Measurements from ENCODE around the gene CAMTA1.

The CAMTA1 gene

DNA sequence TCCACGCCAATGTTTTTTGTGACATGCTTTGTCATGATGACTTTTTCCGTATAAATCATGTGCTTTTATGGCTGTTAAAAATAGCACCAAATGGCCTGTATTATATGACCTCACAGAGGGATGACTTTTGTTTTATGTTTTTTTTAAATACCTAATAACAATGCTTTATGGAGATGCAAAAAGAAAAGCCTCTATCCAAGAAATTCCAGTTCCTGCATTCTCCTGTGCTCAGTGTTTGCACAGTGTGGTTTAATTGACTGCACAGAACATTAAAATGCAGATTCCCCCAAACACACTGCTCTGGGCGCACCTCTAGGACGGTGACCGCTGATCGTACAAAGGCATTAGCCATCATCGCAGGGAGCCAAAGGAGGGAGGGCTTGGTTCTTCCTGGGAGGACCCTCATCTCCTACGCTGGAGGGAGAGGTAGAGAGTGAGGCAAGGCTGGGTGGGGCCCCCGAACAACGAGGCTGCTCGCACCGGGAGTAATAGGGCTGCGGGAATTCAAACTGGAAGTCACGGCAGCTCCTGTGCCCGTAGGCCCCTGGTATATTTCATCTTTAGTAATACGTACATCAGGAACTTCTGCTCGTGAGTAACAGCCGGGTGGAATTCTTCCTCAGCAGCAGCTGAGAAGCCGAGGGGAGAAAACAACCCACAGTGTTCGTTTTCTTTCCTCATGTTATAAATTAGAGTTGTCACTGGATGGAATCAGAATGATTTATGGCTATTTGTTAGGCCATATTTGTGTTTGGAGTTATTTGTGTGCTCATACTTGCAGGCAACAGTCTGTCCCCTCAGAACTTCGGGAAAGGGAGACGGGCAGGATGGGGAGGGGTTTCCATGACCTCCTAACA lies 465.6 kb downstream of the CAMTA1 start:
- no peak for DNase-seq

DNA sequence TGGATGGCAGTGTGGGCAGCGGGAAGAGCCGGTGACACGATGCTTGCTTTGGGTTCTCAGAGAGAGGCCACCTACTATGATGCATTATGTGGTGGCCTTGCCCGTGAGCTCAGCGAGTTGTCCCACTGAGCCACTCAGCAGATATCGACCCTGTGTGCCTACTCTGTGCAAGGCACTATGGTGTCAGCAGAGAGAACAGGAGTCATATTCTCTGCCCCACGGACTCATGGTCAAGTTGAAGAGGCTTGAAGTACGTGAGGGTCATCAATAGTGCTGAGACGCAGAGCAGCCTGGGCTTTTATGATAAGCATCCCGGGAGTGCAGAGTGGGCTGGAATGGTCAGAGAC lies 466.2 kb downstream of the CAMTA1 start:
- DNase-seq, result no peak

DNA sequence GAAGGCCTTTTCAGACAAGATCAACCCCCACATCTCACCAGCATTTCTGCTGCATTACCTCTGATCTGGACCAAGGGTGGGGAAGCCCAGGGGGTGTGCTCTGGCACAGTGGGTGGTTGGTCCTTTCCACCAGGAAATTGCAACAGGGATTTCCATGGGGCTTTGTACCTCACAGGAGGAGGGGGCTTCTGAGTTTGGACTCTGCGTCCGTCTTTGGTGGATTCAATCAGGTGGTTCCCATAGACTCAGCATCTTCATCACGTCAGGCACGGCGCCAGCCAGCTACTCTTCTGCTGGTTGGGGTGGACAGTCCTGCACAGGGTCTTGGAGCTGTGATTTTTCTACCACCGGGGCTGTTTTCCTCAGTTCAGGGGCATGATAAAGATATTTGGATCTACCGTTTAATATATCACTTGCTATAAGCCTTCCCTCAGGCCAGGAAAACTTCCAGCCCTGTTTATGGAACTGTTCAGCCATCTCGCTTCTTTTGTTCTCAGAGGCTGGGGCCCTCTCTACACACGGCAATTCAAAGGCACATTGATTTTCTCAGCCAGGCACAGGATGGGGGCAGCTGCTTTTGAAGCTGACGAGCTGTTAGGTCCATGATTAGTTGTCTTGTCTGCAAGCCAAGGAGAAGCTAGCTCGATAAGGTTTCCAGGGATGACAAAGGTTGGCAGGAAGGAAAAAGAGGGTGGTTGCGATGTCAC lies 467.3 kb downstream of the CAMTA1 start:
- DNase-seq, result peak; percentile 56

DNA sequence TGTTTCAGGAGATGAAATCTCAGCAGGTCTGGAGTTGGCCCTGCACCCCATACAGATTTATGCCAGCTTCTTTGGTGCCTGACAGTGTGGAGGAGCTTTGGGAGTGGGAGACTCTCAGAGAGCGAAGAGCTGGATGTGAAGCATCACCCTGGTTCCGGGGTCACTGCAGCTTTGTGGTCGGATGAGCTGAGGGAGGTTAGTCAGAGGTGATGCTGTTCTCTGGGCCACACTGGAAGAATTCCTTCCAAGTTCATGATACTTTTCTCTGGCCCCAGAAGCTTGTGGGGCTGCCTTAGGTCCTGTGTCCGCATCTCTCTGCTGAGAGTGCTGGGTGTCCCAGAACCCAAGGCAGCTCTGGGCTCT lies 467.8 kb downstream of the CAMTA1 start:
- no peak for DNase-seq

DNA sequence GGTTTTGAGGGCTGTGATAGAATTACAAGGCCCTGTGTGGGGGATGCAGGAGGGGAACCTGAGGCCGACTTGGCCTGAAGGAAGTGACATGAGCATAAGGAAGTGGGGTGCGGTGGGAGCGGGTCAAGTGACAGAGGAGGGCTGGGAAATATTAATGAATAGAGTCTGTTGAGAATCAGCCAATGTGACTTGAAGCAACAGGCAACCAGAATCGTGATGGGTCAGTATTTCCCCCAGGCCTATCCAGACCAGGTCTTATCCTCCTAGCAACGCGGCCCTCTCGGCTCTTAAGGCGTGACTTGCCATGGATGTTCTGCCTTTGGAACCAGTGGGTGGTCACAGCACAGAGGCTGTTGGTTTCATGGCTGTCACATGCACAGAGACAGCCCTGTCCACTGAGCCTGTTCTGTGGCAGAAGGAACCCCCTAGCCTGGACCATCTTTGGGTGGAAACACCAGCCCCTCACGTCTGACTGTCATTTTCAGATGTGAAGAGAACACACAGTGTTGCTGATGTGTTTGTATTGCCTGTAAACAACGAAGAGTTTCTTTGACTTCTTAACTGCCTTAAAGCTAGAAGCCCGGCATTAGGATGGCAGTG lies 468.8 kb downstream of the CAMTA1 start:
- no peak for DNase-seq

DNA sequence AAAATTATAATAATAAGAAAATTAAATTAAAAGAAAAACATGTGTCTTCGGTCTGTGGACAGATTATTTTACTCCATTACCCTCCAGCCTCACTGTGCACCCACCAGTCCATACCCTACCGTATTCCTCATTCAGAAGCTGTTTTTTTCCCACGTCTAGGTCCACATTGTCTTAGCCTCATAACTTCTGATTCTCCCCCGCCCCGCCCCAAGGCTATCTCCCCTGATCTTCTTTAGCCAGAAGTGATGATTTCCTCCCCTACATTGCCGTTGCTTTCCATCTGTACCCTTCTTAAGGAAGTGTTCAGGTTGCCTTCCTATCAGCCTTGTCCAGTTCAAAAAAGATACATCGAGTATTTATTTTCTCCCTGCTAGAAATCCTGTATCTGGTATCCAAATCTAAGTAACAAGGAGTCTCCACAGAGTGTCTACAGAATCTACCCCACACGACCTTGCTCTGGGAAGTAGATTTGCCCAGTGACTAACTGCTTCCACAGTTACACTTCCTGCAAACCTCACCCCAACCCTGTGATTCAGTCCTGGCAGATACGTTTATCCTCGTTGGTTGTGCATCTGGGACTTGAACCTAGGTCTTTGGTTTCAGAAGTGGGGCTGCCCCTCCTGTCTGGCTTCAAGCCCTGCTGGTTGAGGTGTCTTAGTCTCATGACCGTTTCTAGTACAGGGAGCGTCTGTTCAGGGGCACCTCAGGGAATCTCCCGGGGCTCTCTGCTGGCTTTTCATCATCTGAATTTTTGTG lies 470.2 kb downstream of the CAMTA1 start:
- no peak for DNase-seq

DNA sequence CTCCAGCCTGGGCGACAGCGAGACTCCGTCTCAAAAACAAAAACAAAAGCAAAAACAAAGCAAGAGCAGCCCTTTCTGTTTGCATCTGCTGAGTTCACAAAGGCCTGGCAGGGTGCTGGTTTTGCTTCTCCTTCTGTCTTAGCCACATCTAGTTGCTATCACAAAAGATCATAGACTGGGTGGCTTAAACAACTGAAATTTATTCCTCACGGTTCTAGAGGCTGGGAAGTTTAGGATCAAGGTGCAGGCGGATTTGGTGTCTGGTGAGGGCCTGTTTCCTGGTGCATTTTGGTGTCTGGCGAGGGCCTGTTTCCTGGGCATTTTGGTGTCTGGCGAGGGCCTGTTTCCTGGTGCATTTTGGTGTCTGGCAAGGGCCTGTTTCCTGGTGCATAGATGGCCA lies 471.3 kb downstream of the CAMTA1 start:
- no peak for DNase-seq

DNA sequence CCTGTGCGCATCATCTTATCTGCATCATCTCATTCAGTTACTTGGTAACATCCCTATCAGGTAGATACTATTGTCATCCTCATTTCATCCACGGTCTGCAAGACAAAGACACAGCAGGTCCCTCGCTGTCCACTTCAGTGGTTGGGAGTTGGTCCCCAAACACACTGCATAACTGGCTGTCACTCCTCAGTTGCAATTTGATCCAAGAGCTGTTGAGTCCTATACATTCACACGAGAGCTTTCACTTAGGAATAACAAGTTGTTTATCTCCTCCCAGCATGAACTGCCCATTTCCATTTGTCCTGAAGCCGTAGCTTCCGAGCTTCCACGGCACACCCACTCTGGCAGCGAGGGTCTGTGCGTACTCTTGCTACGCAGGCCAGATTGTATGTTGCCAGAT lies 472.0 kb downstream of the CAMTA1 start:
- no peak for DNase-seq

DNA sequence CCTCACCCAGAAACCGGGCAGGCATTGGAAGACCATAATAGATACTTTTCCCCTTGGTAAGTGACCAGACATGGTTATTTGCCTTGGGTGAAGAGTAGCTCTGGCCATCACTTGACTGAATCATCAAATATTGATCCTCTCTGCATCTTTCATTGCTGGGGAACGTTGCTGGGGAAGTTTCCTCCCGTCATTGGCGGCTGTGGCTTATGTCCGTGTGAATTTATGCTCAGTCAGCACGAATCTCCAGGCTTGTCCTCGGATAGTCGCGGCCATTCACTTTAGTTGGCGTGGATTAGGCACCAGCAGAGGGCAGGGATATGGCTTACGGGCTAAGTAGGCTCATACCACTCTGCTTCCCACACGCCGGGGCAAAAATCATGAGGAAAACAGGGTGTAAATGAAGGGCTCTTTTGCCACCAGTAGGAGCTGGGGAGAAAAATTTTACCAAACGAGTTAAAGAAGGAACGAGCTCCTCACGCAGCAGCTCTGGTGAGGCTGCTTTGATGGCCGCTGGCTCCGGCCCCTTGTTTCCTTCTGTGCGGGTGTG lies 473.4 kb downstream of the CAMTA1 start:
- DNase-seq, result no peak

DNA sequence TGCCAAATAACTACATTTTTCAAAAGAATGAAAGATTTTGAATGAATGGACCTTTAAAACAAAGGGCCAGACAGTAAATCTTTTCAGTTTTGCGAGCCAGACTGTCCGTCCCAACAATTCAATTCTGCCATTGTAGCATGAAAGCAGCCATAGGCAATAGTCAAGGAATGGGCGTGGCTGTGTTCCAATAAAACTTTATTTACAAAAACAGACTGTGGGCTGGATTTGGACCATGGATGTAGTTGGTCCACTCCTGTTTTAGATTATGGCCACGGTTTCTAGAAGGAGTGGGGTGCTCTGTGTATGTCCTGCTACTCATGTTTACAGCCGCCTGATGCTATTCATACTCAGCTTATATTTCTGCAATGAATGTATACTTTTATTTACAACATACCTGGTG lies 474.7 kb downstream of the CAMTA1 start:
- DNase-seq, result no peak

DNA sequence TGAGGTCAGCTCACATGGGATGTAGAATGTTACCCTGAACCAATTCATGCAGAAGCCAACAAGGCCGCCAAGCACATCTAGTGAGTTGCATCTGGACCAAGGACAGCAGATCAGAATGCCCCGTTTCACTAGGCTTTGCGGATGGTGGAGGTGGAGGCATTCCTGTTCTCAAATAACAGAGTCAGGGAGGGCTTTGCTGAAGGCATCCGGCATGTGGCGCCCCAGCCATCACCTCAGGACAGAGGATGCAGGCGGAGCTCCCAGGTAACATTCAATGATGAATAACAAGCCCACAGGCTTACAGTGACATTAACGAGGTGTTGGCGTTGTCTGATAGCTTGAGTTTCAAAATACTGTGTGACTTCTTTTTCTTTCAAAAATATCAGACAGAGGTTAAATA lies 476.2 kb downstream of the CAMTA1 start:
- no peak for DNase-seq

DNA sequence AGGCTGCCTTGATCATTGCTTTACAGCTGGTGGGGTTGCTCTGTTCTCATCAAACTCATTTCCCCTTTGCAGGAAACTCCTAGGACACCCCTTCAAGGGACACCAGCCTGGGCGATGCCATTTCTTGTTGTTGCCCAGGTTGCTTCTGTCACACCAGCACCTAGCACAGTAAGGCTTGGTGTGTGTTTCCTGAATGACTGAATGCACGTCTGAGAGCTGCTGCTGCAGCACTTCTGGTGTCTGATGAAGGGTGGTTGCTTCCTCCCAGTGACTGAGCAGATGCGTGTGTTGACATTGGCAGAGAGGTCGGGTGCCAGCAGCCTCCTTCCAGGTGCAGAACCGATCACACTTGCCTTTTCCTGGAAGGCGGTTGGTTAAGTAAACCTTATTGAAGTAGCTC lies 477.4 kb downstream of the CAMTA1 start:
- DNase-seq, result no peak

DNA sequence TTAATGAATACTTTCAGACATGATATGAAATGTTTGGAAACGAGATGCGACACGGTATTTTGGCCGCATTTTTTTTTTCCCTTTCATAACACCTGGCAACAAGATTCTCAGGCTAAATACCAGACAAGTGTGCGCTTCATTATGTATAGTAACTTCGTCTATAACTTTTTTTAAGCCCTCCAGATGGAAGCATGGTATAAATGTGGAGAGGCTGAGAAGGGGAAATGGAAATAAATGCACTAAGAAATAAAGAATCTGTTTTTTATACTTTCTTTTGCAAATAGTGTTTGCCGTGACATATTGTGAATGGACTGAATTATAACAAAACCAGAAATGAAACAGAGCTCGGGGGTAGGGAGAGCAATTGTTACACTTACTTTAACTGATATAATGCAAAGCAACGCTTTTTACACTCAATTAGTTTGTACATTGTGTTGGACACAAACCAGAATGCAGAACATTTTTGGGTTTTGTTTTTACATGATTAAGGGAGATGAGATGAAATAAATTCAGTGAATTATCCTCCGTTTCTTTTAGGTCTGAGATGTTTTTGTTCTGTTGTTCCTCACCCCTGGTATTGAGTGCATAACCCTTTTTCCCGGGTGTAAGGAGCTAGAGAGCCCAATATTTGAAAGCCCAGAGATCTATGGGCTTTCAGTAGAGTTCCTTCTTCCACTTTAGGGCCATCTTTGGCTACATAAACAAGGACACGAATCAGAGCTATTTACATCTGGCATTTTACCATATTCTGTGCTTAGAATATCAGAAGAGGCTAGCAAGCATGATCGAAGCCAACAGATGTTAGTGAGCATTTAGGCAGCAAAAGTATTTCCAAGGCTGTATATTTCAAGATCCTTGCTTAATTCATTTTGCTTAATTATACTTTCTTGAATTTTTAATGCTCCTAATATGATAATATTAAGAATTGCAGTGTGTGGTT lies 478.0 kb downstream of the CAMTA1 start:
- DNase-seq, result no peak

DNA sequence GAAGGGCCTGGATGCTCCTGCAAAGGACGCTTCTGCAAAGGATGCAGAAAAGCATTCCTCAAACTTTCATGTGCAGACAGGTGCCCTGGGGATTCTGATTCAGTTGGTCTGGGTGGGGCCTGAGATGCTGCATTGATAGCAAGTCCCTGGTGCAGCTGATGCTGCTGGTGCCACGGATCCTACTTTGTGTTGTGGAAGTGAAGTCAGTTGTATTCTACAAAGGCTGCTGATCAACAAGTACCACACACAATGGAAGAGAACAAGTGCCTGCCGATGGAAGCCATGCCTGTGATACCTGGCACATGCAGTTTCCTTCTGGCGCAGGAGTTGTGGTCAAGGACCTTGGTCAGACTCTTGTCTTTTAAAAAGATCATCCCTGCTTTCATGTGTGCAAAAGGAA lies 478.8 kb downstream of the CAMTA1 start:
- no peak for DNase-seq

DNA sequence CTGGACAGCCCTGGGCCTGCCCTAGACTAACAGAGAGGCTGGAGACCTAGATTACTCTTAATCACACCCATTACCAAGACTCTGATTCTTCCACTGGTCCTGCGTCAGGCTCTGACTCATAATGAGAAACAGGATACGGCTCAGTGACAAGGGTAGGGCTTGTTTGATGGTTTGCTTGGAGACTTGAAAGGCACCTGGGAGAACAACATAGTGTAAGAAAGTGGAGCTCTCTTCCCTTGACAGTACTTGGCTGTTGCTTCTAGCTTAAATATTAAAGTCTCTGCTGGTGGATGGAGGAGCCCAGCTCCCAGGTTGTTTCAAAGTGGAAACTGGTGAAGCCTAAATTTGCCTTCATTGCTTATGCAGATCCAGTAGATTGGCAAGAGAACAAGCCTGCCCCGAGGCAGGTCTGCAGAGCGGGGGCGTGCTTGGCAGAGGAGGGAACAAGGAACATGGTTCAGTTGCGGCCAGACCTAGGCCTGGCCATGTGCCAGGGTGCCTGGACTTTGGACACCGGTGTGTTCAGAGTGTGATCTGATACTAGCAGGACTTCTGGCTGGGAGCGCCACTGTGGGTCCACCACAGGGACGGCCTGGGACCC lies 480.6 kb downstream of the CAMTA1 start:
- no peak for DNase-seq

DNA sequence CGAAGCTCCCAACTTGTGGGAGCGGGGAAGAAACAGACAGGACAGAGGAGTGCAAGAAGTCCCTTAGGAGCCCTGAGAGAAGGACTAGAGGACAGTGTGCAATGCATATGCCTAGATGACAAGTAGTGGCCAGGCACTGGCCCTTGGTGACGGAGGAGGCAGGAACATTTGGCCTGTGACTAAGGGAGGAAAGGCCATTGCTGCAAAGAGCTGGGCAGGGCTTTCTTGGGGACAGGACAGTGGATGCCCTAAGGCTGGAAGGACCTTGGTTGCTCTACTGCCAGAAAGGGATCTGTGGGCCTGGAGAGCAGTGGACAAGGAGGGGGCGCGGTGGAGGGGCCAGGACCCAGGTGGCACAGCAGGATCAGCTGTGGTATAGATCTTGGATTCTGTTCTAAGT lies 481.3 kb downstream of the CAMTA1 start:
- no peak for DNase-seq

DNA sequence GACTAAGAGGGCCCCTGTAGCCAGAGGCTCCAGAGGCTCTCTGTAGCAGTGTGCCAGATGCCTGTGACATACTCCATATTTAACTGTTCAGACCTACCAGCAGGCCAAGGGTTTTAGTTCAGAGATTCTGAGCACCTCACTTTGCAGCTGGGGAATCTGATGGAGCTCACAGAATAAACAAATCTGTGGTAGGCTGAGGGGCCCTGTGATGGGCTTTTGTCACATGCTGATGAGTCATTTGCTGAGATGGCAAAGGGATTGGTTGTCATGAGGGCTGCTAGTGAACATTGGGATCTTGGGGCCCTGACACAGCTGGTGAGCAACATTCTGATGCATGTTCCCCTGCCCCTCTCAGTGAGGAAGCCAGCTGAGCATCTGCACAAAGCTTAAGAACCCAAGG lies 482.2 kb downstream of the CAMTA1 start:
- DNase-seq, result no peak

DNA sequence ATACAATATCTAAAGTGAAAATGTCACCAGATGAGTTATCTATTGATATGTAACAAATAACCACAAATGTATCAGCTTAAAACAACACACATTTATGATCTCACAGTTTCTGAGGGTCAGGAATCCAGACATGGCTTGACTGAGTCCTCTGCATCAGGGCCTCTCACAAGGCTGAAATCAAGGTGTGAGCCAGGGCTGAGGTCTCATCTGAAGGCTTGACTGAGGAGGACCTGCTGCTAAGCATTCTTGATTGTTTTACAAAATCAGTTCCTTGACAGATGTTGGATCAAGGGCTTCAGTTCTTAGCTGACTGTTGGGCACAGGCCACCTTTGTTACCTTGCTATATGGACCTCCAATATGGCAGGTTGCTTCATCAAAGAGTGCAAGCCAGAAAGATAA lies 483.7 kb downstream of the CAMTA1 start:
- no peak for DNase-seq

DNA sequence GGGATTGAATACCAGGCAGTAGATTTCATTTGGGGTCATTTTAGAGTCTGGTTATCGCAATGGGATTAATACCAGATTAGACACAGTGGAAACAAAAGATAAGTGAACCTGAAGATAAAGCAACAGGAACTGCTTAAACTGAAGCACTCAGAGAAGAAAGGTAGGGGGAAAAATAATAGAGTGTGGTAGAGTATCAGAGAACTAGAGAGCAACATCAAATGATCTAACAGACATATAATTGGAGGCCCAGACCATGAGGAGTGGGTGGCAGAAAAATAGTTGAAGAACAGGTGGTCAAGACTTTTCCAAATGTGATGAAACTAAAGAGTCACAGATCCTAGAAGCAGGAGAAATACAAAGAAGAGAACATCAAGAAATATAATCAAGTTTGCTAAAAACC lies 484.3 kb downstream of the CAMTA1 start:
- DNase-seq, result no peak

DNA sequence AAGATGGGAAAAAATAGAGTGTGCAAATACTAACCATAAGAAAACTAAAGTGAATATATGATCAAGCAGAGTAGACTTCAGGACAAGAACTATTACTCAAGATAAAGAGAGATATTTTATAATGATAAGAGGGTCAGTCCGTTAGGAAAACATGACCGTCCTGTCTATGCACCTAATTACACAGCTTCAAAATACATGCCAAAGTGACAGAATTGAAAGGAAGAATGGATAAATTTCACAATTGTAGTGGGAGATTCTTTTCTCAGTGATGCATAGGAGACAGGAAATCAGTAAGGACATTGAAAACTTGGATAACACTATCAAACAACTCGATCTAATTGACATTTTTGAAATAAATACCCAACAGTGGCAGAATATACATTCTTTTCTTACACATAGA lies 489.0 kb downstream of the CAMTA1 start:
- no peak for DNase-seq

DNA sequence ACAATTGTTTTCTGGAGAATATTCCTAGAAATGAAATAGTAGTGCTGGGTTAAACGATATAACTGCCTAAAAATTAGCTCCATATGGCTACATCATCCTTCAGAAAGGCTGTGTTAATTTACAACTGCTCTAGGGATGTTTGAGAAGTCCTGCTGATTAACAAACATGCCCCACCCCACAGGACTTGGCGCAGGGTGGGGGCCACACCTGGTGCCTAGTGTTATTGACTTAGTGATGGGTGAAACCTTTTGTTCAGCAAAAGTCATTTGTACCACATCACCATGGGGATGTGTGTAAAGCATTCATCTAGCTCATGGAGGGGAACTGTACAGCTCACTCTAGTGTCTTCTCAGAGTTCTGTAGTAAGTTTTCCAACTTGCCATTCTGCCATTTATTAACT lies 492.8 kb downstream of the CAMTA1 start:
- no peak for DNase-seq

Data from NCI-H2227 treated with DMSO at 0.1 percent for 48 hours (cell line).